GM12865 (cell line): ENCODE measurements around the gene VGLL4.

Source experiments
- DNase-seq: peaks from one replicate; pipeline ENCODE4 v3.0.0; 2010; ENCODE audit warnings: low read depth
- H3K4me3 ChIP-seq: 2 replicates; pipeline ENCODE4 v1.5.1; 2011; ENCODE audit warnings: mild to moderate bottlenecking, low read depth, low read length, control low read depth
- TF ChIP-seq, protein P1 (sequence below): IDR thresholded peaks from 2 replicates; pipeline ENCODE4 v1.5.1; 2011; ENCODE audit warnings: low read length, control low read depth, low read depth, inconsistent platforms; ENCODE audit not compliant: insufficient read depth; ENCODE audit errors: missing control alignments

VGLL4 gene

GRCh38 chr3:11679964-11680363 is 36.2 kb upstream of the VGLL4 start:
- no peak for DNase-seq
- TF ChIP-seq, protein P1, sequence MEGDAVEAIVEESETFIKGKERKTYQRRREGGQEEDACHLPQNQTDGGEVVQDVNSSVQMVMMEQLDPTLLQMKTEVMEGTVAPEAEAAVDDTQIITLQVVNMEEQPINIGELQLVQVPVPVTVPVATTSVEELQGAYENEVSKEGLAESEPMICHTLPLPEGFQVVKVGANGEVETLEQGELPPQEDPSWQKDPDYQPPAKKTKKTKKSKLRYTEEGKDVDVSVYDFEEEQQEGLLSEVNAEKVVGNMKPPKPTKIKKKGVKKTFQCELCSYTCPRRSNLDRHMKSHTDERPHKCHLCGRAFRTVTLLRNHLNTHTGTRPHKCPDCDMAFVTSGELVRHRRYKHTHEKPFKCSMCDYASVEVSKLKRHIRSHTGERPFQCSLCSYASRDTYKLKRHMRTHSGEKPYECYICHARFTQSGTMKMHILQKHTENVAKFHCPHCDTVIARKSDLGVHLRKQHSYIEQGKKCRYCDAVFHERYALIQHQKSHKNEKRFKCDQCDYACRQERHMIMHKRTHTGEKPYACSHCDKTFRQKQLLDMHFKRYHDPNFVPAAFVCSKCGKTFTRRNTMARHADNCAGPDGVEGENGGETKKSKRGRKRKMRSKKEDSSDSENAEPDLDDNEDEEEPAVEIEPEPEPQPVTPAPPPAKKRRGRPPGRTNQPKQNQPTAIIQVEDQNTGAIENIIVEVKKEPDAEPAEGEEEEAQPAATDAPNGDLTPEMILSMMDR, result no peak
- no peak overlapping the region for H3K4me3 ChIP-seq

- DNase-seq, result no peak
- H3K4me3 ChIP-seq, result no peak overlapping the region
- TF ChIP-seq, protein P1, result no peak
Observed at GRCh38 chr3:11672363-11672762, 28.6 kb upstream of the VGLL4 start.

DNA sequence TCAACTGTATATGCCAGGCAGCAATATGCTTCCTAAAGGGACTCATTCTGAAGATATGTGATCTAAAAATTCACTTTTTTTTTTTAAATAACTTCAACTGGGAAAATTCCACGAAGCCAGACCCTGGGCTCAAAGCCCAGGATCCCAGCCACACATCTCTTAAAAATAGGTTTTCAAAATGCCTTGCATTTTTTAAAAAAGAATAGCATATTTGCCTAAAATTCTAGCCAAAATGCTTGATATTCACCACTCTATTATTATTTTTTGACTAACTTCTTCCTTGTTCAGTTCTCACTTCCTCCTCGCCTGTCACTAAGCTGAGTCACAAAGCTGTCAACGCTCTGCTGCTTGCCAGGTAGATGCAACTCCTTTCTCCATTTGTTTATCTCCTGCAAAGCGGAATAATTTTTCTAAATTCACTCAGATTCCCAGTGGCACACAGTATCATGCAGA is 28.0 kb upstream of the VGLL4 start:
- DNase-seq, result peak; percentile 45
- TF ChIP-seq, protein P1, result no peak
- H3K4me3 ChIP-seq, result no peak overlapping the region

GRCh38 chr3:11668243-11669235 is 24.8 kb upstream of the VGLL4 start:
- DNase-seq, result no peak
- TF ChIP-seq, protein P1, result no peak
- no peak overlapping the region for H3K4me3 ChIP-seq

GRCh38 chr3:11665331-11665730 is 21.6 kb upstream of the VGLL4 start:
- DNase-seq, result no peak
- no peak overlapping the region for H3K4me3 ChIP-seq
- TF ChIP-seq, protein P1, result no peak

DNA sequence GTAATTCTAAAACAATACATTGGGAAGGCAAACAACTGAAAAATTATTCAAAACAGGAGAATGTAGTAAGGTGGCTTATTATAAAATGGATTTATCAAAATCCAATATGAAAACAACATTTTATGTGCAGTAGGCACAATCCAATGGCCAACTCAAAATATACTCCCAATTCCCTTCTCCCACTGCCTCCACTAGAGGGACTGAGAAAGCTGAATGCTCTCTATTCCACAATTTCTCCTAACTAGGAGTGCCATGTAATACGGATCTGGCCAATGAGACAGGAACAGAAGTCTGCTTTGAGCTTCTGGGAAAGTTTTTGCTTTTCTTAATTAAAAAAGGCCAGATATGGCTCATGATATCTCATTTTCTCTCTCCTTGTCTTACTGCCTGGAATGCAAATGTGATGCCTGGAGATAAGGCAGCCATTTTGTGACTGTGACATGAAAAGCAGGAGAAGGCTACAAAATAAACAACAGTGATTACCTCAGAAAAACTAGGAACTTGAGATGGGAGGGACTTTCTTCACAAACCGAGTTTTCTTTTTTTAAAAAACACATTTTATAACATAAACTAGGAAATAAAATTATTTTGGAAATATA is 18.8 kb upstream of the VGLL4 start:
- TF ChIP-seq, protein P1, result no peak
- no peak for DNase-seq

GRCh38 chr3:11661827-11662226 is 18.1 kb upstream of the VGLL4 start:
- TF ChIP-seq, protein P1, result no peak
- DNase-seq, result no peak
- H3K4me3 ChIP-seq, result no peak overlapping the region

More for the DNA sequence above, 18.8 kb upstream of the VGLL4 start:
- H3K4me3 ChIP-seq, result no peak overlapping the region
